Lower leg skin (tissue), 4 donors: Measurements from ENCODE around the gene MLST8. TPM values are rescaled to one million over a fixed set of nuclear protein-coding genes. Genes with fewer than 3 reads are reported as not detected.

Source experiments
- DNase-seq, 2 donors: peaks; one replicate each; pipeline ENCODE4 v3.0.0-alpha.2; 2019; ENCODE audit warnings: low spot score in 2 of 2
- H3K4me3 ChIP-seq: fragments of 200-600 bp; sonication (generic); 2 replicates; pipeline ENCODE4 v1.5.1; 2017; ENCODE audit warnings: mild to moderate bottlenecking, low read depth; ENCODE audit not compliant: poor library complexity, severe bottlenecking
- POLR2A ChIP-seq, 2 donors: fragments of 450-650 bp; IDR thresholded peaks; one replicate each; pipeline ENCODE4 v1.6.1; 2016 to 2017; ENCODE audit warnings: antibody characterized with exemption in 2 of 2, mild to moderate bottlenecking in 1 of 2, moderate library complexity in 1 of 2
- WGBS, 2 donors: methylation state at CpG; one replicate each; pipeline ENCODE4 v1.1.5; 2018; 5-methylcytosine and 5-hydroxymethylcytosine counted together
- intact Hi-C: fragments of 100-400 bp; cut with DNase I; formaldehyde crosslinking; loops from one replicate; pipeline ENCODE4 v1.15.0; 2023; ENCODE audit warnings: low total_unique reads
- total RNA-seq, 4 donors: library from RNA; depleted of rRNA; stranded (reverse); fragments of >200 nt; gene quantifications; one replicate each; pipeline ENCODE4 v1.1.0, GENCODE V29; 2016
- TF ChIP-seq, protein P1 (sequence below), 3 donors: fragments of 450-650 bp; IDR thresholded peaks; one replicate each; pipeline ENCODE4 v1.5.1; 2016; ENCODE audit warnings: antibody characterized with exemption in 3 of 3, mild to moderate bottlenecking in 3 of 3, moderate library complexity in 2 of 3

The MLST8 gene
- total RNA-seq, 4 donors from 2014 or later: 43.8 to 69.4 (median 54.9) TPM

DNA sequence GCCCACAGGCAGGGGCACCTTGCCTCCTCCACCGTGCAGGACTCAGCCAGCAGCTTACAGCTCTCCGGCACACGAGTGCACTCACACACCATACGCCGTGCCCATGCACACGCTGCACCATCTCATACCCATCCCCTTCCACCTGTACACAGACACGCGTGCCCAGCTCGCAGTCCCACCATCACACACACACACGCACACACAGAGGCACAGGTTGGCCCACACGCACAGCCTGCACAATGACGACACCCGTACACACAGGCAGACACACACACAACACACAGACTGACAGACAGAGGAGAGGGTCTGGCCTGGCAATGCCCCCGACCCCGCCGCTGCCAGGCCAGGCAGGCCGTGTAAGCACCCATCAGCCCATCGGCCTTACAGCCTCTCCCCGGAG lies 20.9 kb upstream of the MLST8 start:
- intact Hi-C loops: no loop called here
- DNase-seq: no peak
- 79 to 85% methylated on average over 16 to 19 of the region's 19 CpGs for WGBS, 2 donors
- TF ChIP-seq POLR2A (IDR thresholded peaks at IDR 0.05): no peak
- TF ChIP-seq, protein P1, sequence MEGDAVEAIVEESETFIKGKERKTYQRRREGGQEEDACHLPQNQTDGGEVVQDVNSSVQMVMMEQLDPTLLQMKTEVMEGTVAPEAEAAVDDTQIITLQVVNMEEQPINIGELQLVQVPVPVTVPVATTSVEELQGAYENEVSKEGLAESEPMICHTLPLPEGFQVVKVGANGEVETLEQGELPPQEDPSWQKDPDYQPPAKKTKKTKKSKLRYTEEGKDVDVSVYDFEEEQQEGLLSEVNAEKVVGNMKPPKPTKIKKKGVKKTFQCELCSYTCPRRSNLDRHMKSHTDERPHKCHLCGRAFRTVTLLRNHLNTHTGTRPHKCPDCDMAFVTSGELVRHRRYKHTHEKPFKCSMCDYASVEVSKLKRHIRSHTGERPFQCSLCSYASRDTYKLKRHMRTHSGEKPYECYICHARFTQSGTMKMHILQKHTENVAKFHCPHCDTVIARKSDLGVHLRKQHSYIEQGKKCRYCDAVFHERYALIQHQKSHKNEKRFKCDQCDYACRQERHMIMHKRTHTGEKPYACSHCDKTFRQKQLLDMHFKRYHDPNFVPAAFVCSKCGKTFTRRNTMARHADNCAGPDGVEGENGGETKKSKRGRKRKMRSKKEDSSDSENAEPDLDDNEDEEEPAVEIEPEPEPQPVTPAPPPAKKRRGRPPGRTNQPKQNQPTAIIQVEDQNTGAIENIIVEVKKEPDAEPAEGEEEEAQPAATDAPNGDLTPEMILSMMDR (IDR thresholded peaks at IDR 0.05): no peak
- H3K4me3 ChIP-seq: no peak overlapping the region

- no peak for DNase-seq
- TF ChIP-seq, protein P1 (IDR thresholded peaks at IDR 0.05): no peak
- TF ChIP-seq POLR2A (IDR thresholded peaks at IDR 0.05): no peak
- H3K4me3 ChIP-seq: no peak overlapping the region
- 81 to 82% methylated on average over 19 to 20 of the region's 20 CpGs for WGBS, 2 donors
- intact Hi-C loops: no loop called here
Measured at GRCh38 chr16:2184962-2185361, 20.3 kb upstream of the MLST8 start.

DNA sequence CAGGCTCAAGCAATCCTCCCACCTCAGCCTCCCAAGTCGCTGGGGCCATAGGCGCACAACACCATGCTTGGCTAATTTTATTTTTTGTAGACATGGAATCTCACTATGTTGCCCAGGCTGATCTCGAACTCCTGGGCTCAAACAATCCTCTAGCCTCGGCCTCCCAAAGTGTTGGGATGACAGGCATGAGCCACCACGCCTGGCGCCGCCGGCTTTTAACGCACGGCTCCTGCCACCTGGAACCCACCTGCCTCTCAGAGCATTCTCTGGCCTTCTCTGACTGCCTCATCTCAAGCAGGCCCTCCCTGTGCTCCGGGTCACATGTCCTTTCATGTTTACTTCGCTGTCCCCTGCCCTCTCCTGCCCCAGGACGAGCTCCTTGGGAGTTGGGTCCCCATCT lies 19.2 kb upstream of the MLST8 start:
- intact Hi-C loops: no loop called here

DNA sequence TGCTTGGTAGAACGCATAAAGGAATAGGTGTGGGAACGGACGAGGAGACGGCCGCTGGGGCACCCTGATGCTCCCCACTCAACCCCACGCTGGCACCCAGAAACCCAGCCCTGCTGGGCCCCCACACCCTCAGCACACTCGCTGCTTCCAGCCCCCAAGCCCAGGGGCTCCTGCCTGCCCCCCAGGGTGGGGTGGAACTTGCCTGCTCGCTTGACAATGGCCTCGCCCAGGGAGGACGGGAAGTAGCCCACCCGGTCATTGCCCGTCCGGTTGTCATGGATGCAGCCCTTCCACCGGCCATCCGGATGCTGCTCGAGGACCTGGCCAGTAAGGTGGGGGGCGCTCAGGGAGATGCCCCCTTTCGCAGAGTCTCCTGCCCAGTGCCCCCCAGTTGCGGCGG lies 18.7 kb upstream of the MLST8 start:
- intact Hi-C loops: no loop called here
- no peak for DNase-seq
- TF ChIP-seq, protein P1 (IDR thresholded peaks at IDR 0.05): no peak
- no peak for TF ChIP-seq POLR2A (IDR thresholded peaks at IDR 0.05)
- WGBS, 2 donors: 89 to 94% methylated on average over 8 to 19 of the region's 20 CpGs
- no peak overlapping the region for H3K4me3 ChIP-seq

More for the DNA sequence above, 19.2 kb upstream of the MLST8 start:
- no peak overlapping the region for H3K4me3 ChIP-seq
- 91% methylated on average over 13 of the region's 13 CpGs for WGBS, 2 donors
- no peak for DNase-seq
- TF ChIP-seq, protein P1 (IDR thresholded peaks at IDR 0.05): no peak
- TF ChIP-seq POLR2A (IDR thresholded peaks at IDR 0.05): no peak

DNA sequence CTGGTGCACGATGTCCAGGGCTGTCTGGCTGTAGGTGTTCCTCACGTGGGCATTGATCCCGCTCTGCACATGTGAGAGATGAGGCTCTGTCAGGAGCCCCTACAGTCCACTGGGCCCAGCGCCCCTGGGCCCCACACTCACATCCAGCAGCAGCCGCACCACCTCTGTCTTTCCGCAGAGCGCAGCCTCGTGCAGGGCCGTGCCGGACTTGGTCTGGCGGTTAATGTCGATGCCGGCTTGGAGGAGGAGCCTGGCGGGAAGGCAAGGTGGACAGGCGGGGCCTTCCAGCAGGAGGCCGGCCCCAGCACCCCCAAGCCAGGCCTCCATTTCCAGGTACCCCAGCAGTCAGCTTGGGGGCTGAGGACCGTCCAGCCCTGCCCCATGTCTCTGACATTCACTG lies 18.0 kb upstream of the MLST8 start:
- 81 to 87% methylated on average over 14 to 15 of the region's 17 CpGs for WGBS, 2 donors
- intact Hi-C loops: no loop called here
- DNase-seq: no peak
- no peak overlapping the region for H3K4me3 ChIP-seq
- no peak for TF ChIP-seq POLR2A (IDR thresholded peaks at IDR 0.05)
- TF ChIP-seq, protein P1 (IDR thresholded peaks at IDR 0.05): no peak

GRCh38 chr16:2188395-2188794 lies 16.9 kb upstream of the MLST8 start:
- TF ChIP-seq, protein P1 (IDR thresholded peaks at IDR 0.05): no peak
- TF ChIP-seq POLR2A (IDR thresholded peaks at IDR 0.05): no peak
- no peak overlapping the region for H3K4me3 ChIP-seq
- WGBS, 2 donors: 94% methylated on average over 8 of the region's 8 CpGs
- intact Hi-C loops: no loop called here
- DNase-seq: no peak
